ENCODE measurements around the gene EIF4G3.
"Not testable (repeated sequence)": the region's sequence is repeated elsewhere in the genome, so short reads cannot be mapped to it uniquely, and the experiment has no call there.

The EIF4G3 gene

DNA sequence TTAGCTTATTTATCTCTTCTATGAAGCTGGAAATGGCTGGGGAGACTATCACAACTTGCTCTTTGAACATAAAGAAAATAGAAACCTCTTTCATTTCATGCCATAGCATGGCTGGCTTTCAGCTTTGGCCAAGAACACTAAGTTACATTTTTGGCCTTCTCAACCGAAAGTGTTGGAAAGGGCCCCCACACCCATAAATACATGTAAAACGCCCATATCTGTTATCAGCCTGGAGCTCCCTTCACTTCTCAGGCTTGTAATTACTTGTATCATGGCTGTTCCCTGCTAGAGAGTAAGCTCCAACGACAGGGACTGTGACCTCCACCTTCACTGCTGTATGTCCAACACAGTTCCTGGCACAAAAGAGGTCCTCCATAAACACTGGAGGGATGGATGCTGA, 12.7 kb upstream of the EIF4G3 start:
- no peak for DNase-seq (ENCODE audit: low read depth in 2 of 2)

DNA sequence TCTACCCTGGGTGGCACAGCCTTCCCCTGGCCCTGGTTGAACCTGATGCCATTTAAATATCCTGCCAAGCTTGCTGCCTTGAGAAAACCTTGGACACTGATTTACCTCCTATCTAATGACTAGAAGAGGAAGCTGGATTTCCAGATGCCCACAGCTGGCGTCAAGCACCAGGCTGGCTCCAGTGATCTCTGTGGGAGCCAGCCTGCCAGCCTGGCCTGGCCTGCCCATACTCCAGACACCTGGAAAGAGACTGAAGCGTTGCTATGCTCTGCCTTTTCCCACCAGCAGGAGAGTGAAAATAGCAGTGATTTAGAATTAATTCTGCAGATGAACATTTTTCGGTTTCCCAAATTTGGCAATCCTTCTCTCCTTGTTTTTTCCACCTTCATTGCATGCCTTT, 11.5 kb upstream of the EIF4G3 start:
- DNase-seq (ENCODE audit: low read depth in 2 of 2) = no peak

DNA sequence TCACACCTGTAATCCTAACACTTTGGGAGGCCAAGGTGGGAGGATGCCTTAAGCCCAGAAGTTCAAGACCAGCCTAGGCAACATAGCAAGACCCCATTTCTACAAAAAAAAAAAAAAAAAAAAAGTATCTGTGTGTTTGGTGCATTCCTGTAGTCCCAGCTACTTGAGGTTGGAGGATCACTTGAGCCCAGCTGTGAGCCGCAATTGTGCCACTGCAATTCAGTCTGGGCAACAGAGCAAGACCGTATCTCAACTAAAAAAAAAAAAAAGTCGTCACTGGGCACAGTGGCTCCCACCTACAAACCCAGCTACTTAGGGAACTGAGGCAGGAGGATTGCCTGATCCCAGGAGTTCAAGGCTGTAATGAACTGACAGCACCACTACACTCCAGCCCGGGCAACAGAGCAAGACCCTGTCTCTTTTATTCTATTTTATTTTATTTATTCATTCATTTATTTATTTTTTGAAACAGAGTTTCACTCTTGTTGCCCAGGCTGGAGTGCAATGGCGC, 8.6 kb upstream of the EIF4G3 start:
- no peak for DNase-seq (ENCODE audit: low read depth in 2 of 2)

GRCh38 chr1:21184276-21184675, 7.6 kb upstream of the EIF4G3 start:
- no peak for DNase-seq (ENCODE audit: low read depth in 2 of 2)

- DNase-seq (ENCODE audit: low read depth in 2 of 2) = no peak
These were observed 5.6 kb upstream of the EIF4G3 start for GRCh38 chr1:21182181-21182731.

DNA sequence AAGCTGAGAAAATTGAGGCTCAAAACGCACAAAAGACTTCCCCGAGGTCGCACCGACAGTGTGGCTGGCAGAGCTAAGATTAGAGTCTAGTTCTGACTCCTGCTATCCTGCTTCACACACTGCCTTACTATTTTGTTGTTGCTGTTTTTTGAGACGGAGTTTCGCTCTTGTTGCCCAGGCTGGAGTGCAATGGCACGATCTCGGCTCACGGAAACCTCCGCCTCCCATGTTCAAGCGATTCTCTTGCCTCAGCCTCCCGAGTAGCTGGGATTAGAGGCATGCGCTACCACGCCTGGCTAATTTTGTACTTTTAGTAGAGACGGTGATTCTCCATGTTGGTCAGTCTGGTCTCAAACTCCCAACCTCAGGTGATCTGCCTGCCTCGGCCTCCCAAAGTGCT, 1.6 kb upstream of the EIF4G3 start:
- not testable (repeated sequence) for DNase-seq (ENCODE audit: low read depth in 2 of 2)

GRCh38 chr1:21175670-21176581, 771 bp downstream of the EIF4G3 start:
- no peak for DNase-seq (ENCODE audit: low read depth in 2 of 2)

GRCh38 chr1:21175324-21175669, 1.4 kb downstream of the EIF4G3 start:
- no peak for DNase-seq (ENCODE audit: low read depth in 2 of 2)

DNA sequence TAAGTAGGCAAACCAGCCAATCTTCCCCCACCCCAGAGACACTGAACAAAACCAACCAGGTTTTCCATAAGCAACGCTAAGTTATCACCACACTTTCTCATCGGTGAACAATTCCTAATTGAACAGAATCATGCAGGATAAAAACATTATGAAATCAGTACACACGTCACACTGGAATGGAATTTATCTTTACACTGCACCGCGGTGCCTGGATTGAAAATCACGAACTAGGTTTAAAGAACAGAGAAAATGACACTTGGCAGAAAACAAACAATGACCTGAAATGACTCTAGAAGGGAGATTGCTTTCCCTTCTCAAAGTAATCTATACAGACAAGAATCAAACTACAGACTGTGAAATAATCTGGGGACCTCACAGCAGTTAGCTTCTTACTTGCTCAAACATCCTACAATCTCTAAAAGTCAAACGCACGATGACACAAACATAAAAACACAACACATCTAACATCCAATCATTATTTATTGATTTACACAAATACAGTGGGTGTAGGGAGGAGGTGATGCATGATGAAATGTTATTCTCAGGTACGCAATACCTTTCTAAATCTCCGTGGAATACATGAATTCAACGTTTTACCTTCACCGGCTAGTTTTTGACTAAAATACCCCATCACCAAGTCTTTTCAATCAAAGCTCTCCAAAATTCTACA, 1.9 kb downstream of the EIF4G3 start:
- DNase-seq (ENCODE audit: low read depth in 2 of 2) = peak; percentile 55 to 63

- DNase-seq (ENCODE audit: low read depth in 2 of 2) = no peak
These were observed 2.5 kb downstream of the EIF4G3 start for GRCh38 chr1:21174230-21174629.

- not testable (repeated sequence) for DNase-seq (ENCODE audit: low read depth in 2 of 2)
These were observed 3.6 kb downstream of the EIF4G3 start for GRCh38 chr1:21173096-21173495.

DNA sequence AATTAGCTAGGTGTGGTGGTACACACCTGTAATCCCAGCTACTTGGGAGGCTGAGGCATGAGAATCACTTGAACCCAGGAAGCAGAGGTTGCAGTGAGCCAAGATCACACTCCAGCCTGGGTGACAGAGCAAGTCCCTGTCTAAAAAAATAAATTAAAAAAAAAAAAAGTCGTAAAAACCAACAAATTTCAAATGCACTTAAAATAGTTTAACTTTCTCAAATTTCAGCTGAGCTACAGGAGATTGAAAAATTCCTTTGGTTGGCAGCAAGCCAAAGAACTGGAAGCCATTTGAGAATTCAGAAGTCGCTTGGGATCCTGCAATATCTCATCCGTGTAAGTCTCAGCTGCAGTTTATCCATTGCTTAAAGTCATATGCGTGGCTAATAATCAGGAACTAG, 5.9 kb downstream of the EIF4G3 start:
- peak; percentile 62 to 67 for DNase-seq (ENCODE audit: low read depth in 2 of 2)

GRCh38 chr1:21168444-21168843, 8.3 kb downstream of the EIF4G3 start:
- no peak for DNase-seq (ENCODE audit: low read depth in 2 of 2)

DNA sequence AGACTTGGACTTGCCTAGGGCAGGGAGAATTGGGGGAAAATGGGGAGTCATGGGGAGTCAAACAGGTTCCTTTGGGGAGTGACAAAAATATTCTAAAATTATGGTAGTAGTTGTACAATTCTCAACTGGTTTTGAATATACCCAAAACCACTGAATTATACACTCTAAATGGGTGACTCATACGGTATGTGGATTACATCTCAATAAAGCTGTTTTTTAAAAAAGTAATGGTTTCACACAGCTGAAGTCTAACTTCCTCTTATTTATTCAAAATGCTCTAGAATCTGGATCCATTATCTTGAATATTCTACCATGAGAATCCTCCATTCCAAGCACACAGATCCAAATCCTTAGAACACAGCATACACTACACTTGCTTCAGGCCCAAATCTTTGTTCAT, 11.1 kb downstream of the EIF4G3 start:
- no peak for DNase-seq (ENCODE audit: low read depth in 2 of 2)

- DNase-seq (ENCODE audit: low read depth in 2 of 2) = no peak
These were observed 11.6 kb downstream of the EIF4G3 start for GRCh38 chr1:21165076-21165475.

DNA sequence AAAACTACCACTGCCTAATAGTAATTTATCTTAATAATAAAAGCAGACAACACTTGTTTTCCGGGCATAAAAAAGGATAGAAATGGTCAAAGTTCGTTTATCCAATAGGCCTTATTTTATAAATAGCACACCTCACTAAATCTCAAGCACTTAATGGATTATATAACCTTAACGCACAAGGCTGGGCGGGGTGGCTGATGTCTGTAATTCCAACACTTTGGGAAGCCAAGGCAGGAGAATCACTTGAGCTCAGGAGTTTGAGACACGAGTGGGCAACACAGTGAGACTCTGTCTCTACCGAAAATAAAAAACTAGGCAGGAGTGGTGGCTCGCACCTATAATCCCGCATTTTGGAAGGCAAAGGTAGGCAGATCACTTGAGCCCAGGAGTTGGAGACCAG, 12.4 kb downstream of the EIF4G3 start:
- no peak for DNase-seq (ENCODE audit: low read depth in 2 of 2)

GRCh38 chr1:21162740-21163464, 13.8 kb downstream of the EIF4G3 start:
- DNase-seq (ENCODE audit: low read depth in 2 of 2) = no peak

DNA sequence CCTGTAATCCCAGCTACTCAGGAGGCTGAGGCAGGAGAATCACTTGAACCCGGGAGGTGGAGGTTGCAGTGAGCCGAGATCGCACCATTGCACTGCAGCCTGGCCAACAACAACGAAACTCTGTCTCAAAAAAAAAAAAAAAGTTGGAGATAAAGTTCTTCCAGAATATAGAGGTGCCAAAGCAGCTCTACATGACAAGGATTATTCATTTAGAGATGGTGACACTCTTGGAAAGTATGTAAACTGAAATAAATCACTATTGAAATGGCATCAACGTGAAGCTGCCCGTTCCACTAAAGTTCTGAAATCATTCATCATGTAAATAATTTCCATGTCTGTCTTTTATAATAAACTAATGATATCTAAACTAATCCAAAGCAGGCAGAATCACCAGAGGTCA, 14.9 kb downstream of the EIF4G3 start:
- DNase-seq (ENCODE audit: low read depth in 2 of 2) = no peak

GRCh38 chr1:21160263-21160796, 16.4 kb downstream of the EIF4G3 start:
- no peak for DNase-seq (ENCODE audit: low read depth in 2 of 2)

DNA sequence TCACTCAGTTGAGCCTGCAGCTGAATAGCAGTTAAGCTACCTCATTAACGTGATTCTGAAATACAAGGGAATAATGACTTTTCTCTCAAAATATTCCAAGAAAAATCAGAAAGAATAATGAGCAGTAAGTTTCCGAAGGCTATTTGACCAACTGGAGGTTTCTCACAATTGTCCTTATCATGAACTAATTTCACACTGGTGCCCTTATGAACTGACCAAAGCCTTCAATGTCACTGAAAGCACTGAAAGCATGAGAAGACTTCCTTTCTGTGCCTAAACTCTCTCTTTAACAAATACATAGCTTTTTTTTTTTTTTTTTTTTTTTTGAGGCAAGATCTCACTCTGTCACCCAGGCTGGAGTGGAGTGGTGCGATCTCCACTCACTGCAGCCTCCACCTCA, 18.8 kb downstream of the EIF4G3 start:
- DNase-seq (ENCODE audit: low read depth in 2 of 2) = no peak

DNA sequence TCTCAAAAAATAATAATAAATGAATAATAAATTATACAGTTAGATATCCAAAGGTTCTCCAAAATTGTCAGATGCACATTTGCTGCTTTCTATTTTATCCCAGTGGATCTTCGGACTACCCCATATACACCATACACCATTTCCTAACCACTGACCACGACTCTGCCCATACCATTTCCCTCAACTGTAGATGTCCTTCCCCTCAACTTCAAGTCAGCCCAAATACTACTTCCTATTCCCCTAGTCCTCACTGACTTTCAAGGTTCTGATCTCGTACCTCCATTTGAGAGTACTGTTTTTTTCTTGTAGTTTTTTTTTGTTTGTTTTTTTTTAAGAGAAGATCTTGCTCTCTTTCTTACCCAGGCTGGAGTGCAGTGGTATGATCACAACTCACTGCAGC, 19.6 kb downstream of the EIF4G3 start:
- no peak for DNase-seq (ENCODE audit: low read depth in 2 of 2)

DNA sequence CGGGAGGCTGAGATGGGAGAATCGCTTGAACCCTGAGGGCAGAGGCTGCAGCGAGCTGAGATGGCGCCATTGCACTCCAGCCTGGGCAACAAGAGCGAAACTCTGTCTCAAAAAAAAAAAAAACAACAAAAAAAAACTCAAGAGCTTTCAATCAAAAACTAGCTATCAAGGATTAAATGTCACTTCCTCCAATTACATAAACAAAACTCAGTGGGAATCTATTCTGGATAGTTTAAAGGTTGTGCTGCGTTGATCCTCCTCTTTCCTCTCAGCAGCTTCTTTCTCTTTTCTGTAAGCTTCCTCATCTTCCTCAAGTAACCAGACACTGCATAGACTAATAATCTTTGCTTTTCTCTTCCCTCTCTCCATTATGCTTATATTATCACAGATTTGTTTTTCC, 20.7 kb downstream of the EIF4G3 start:
- DNase-seq (ENCODE audit: low read depth in 2 of 2) = no peak

All from fibroblast of skin of left quadriceps (primary cell).